ENCODE measurements around the gene FRAS1. TPM values are rescaled to one million over a fixed set of nuclear protein-coding genes. Genes with fewer than 3 reads are reported as not detected.

FRAS1 gene
- polyA plus RNA-seq, 2 of the 4 experiments (the other 2 are of a cell fraction): 2.3 to 5.8 TPM

DNA sequence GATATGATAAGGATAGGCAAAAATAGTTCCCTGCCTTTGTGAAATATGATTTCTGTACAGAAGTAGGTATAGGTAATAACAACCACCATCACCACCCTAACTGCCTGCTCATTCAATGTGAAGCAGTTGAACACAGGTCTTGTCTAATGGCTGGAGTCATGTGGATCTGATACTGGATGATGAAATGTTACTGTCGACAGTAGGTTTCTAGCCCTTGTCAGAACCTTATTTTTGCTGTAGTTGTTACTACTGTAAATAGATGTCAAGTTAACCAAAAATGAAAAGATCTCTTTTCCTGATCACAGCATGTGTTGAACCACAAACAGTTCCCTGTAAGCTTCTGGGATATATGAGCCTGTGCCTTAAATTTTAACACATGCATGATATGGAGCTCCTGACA lies 142.9 kb downstream of the FRAS1 start:
- 79% methylated on average over 1 of the region's 1 CpG for WGBS (ENCODE audit: missing lambda C conversion rate)
- Histone ChIP-seq H3K4me1 (no peaks in the 10 kb centered on the region), H3K9me3 (no peaks in the 10 kb centered on the region), H3K4me3 (no peak overlapping the region), H3K4me2 (no peak overlapping the region), H3K27ac (no peak overlapping the region)
- POLR2A ChIA-PET: no interaction called here
- no peak for TF ChIP-seq CHD2 (IDR thresholded peaks at IDR 0.05; ENCODE audit: low read length, partially characterized antibody)
- no peak for TF ChIP-seq RARB (CRISPR knock-in tag; IDR thresholded peaks at IDR 0.05)
- TF ChIP-seq GATA3 (IDR thresholded peaks at IDR 0.05; ENCODE audit: borderline replicate concordance): no peak
- TF ChIP-seq KDM5A (IDR thresholded peaks at IDR 0.05): no peak
- no peak for TF ChIP-seq POLR2AphosphoS2 (conservative IDR thresholded peaks at IDR 0.05; ENCODE audit: low read length)
- TF ChIP-seq JUN (IDR thresholded peaks at IDR 0.05): no peak
- no peak for TF ChIP-seq ATOH8 (CRISPR knock-in tag; IDR thresholded peaks at IDR 0.05; ENCODE audit: low read depth)
- TF ChIP-seq HDAC2 (IDR thresholded peaks at IDR 0.05): no peak
- no peak for TF ChIP-seq RNF2 (IDR thresholded peaks at IDR 0.05; ENCODE audit: borderline replicate concordance, low read depth)
- TF ChIP-seq BHLHE40 (IDR thresholded peaks at IDR 0.05; ENCODE audit: low read depth, low read length): no peak
- TF ChIP-seq, protein P1, sequence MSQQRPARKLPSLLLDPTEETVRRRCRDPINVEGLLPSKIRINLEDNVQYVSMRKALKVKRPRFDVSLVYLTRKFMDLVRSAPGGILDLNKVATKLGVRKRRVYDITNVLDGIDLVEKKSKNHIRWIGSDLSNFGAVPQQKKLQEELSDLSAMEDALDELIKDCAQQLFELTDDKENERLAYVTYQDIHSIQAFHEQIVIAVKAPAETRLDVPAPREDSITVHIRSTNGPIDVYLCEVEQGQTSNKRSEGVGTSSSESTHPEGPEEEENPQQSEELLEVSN (IDR thresholded peaks at IDR 0.05; ENCODE audit: borderline replicate concordance, low read depth): no peak
- TF ChIP-seq MYC (IDR thresholded peaks at IDR 0.05; ENCODE audit: borderline replicate concordance, low read length): no peak
- TF ChIP-seq HEYL (CRISPR knock-in tag; IDR thresholded peaks at IDR 0.05): no peak
- TF ChIP-seq CTCF (IDR thresholded peaks at IDR 0.05): no peak
- TF ChIP-seq HOXB5 (CRISPR knock-in tag; IDR thresholded peaks at IDR 0.05): no peak
- FAIRE-seq (no peak), ATAC-seq (no peak), DNase-seq (ENCODE audit: low read depth in 1 of 2, low spot score in 1 of 2) (no peak)
- CTCF ChIA-PET: no interaction called here

GRCh38 chr4:78200949-78201348 lies 143.8 kb downstream of the FRAS1 start:
- Histone ChIP-seq H3K27ac (no peak overlapping the region), H3K4me3 (no peak overlapping the region), H3K4me2 (no peak overlapping the region), H3K4me1 (no peaks in the 10 kb centered on the region), H3K9me3 (no peaks in the 10 kb centered on the region)
- DNase-seq (ENCODE audit: low read depth in 1 of 2, low spot score in 1 of 2) (no peak), FAIRE-seq (no peak), ATAC-seq (no peak)
- POLR2A ChIA-PET: no interaction called here
- CTCF ChIA-PET: no interaction called here
- 11% methylated on average over 1 of the region's 1 CpG for WGBS (ENCODE audit: missing lambda C conversion rate)
- no peak for TF ChIP-seq GATA3 (IDR thresholded peaks at IDR 0.05; ENCODE audit: borderline replicate concordance)
- TF ChIP-seq CBX2 (IDR thresholded peaks at IDR 0.05; ENCODE audit: borderline replicate concordance, low read depth): no peak
- no peak for TF ChIP-seq TP53 (CRISPR knock-in tag; IDR thresholded peaks at IDR 0.05)
- no peak for TF ChIP-seq POLR2AphosphoS2 (conservative IDR thresholded peaks at IDR 0.05; ENCODE audit: low read length)

- CTCF ChIA-PET: no interaction called here
- no peak for ATAC-seq
- Histone ChIP-seq H3K4me1 (no peaks in the 10 kb centered on the region), H3K9me3 (no peaks in the 10 kb centered on the region), H3K27ac (no peak overlapping the region), H3K4me3 (no peak overlapping the region), H3K4me2 (no peak overlapping the region)
- 21% methylated on average over 2 of the region's 2 CpGs for WGBS (ENCODE audit: missing lambda C conversion rate)
- POLR2A ChIA-PET: no interaction called here
- no peak for DNase-seq (ENCODE audit: low read depth in 1 of 2, low spot score in 1 of 2)
- FAIRE-seq: no peak
- TF ChIP-seq ZNF302 (CRISPR knock-in tag; IDR thresholded peaks at IDR 0.05): no peak
- no peak for TF ChIP-seq USF2 (IDR thresholded peaks at IDR 0.05)
- TF ChIP-seq, protein P2, sequence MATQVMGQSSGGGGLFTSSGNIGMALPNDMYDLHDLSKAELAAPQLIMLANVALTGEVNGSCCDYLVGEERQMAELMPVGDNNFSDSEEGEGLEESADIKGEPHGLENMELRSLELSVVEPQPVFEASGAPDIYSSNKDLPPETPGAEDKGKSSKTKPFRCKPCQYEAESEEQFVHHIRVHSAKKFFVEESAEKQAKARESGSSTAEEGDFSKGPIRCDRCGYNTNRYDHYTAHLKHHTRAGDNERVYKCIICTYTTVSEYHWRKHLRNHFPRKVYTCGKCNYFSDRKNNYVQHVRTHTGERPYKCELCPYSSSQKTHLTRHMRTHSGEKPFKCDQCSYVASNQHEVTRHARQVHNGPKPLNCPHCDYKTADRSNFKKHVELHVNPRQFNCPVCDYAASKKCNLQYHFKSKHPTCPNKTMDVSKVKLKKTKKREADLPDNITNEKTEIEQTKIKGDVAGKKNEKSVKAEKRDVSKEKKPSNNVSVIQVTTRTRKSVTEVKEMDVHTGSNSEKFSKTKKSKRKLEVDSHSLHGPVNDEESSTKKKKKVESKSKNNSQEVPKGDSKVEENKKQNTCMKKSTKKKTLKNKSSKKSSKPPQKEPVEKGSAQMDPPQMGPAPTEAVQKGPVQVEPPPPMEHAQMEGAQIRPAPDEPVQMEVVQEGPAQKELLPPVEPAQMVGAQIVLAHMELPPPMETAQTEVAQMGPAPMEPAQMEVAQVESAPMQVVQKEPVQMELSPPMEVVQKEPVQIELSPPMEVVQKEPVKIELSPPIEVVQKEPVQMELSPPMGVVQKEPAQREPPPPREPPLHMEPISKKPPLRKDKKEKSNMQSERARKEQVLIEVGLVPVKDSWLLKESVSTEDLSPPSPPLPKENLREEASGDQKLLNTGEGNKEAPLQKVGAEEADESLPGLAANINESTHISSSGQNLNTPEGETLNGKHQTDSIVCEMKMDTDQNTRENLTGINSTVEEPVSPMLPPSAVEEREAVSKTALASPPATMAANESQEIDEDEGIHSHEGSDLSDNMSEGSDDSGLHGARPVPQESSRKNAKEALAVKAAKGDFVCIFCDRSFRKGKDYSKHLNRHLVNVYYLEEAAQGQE (IDR thresholded peaks at IDR 0.05): no peak
- TF ChIP-seq NFE2L2 (conservative IDR thresholded peaks at IDR 0.05; ENCODE audit: low read length): no peak
- TF ChIP-seq HOXA7 (CRISPR knock-in tag; IDR thresholded peaks at IDR 0.05): no peak
- no peak for TF ChIP-seq NPAS2 (CRISPR knock-in tag; IDR thresholded peaks at IDR 0.05; ENCODE audit: borderline replicate concordance)
- TF ChIP-seq, protein P1 (IDR thresholded peaks at IDR 0.05; ENCODE audit: borderline replicate concordance, low read depth): no peak
- TF ChIP-seq ATOH8 (CRISPR knock-in tag; IDR thresholded peaks at IDR 0.05; ENCODE audit: low read depth): no peak
- no peak for TF ChIP-seq EP300 (IDR thresholded peaks at IDR 0.05)
Observed at GRCh38 chr4:78204176-78204575, 147.1 kb downstream of the FRAS1 start.
